Urinary bladder (tissue), 4 donors: ENCODE measurements around the gene QPRT. TPM values are rescaled to one million over a fixed set of nuclear protein-coding genes. Genes with fewer than 3 reads are reported as not detected.
A peak's percentile ranks its signal among the peaks of the same experiment; 100 is the strongest.
"Not testable (repeated sequence)": the region's sequence is repeated elsewhere in the genome, so short reads cannot be mapped to it uniquely, and the experiment has no call there.

ENCODE experiments used
- DNase-seq: peaks from one replicate; pipeline ENCODE4 v3.0.0-alpha.2; 2015; ENCODE audit errors: extremely low spot score
- H3K27ac ChIP-seq: one replicate; pipeline ENCODE4 v1.5.1; 2013; ENCODE audit warnings: low read depth, mild to moderate bottlenecking, moderate library complexity
- H3K36me3 ChIP-seq: one replicate; pipeline ENCODE4 v1.6.1; 2013; ENCODE audit warnings: mild to moderate bottlenecking, moderate library complexity; ENCODE audit not compliant: insufficient read depth
- H3K4me1 ChIP-seq: one replicate; pipeline ENCODE4 v1.6.1; 2013; ENCODE audit warnings: mild to moderate bottlenecking, moderate library complexity; ENCODE audit not compliant: insufficient read depth
- H3K4me3 ChIP-seq: one replicate; pipeline ENCODE4 v1.5.1; 2013; ENCODE audit warnings: low read depth, low read length
- WGBS: extraction: QIAGEN DNeasy Blood & Tissue Kit; methylation state at CpG from one replicate; pipeline ENCODE4 v1.1.7; 2013; 5-methylcytosine and 5-hydroxymethylcytosine counted together
- polyA plus RNA-seq: library from polyadenylated mRNA; stranded (reverse); fragments of 200-250 nt; gene quantifications from one replicate; pipeline ENCODE4 v1.2.3, GENCODE V29; 2013
- total RNA-seq: library from RNA; depleted of rRNA; stranded (reverse); fragments of >200 nt; gene quantifications from one replicate; pipeline ENCODE4 v1.2.3, GENCODE V29; 2014
- donor health status: healthy with polysubstance abuse.
- donor health status: healthy.

The QPRT gene
- total and polyA plus RNA-seq, 2 donors, result 13.8 to 20.0 TPM

DNA sequence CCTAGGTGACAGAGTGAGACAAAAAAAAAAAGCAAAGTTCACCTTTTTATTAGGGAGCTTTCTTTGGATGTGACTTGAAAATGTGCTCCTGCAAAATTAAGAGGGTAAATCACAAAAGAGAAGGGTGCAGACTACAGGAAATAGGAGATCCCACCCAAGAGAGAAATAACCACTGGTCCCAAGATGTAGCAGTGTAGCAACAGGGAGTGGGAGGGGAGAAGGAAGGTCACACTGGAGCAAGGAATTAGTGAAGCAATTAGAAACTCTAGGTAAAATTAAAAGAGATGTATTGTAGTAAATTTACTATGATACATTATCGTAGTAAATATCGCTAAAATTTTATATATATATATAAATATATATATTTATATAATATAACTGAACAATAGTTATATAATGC is 28.2 kb upstream of the QPRT start:
- DNase-seq, result no peak
- no peaks in the 10 kb centered on the region for H3K36me3 ChIP-seq
- H3K4me3 ChIP-seq, result no peak overlapping the region
- no peaks in the 10 kb centered on the region for H3K4me1 ChIP-seq
- H3K27ac ChIP-seq, result no peak overlapping the region
- 95% methylated on average over 2 of the region's 2 CpGs for WGBS

DNA sequence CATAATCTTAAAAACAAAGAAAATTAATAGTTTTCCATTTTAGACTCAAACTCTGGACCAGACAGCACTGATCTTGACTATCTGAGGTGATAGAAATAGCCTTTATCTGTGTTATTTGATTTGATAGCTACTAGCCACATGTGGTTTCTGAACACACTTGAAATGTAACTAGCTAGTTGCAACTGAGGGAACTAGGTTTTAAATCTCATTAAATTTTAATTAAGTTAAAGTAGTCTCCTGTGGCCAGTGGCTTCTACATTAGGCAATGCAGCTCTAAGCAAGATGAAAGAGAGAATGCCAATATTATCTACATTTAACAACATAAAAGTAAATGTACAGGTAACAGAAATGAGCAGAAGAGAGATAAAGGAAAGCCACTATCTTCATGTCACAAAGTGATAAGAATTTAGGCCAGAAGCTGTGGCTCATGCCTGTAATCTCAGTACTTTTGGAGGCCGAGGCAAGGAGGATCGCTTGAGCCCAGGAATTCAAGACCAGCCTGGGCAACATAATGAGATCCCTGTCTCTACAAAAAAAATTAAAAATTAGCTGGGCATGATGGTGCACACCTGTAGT is 27.1 kb upstream of the QPRT start:
- 83% methylated on average over 2 of the region's 2 CpGs for WGBS
- H3K36me3 ChIP-seq, result no peaks in the 10 kb centered on the region
- DNase-seq, result no peak

DNA sequence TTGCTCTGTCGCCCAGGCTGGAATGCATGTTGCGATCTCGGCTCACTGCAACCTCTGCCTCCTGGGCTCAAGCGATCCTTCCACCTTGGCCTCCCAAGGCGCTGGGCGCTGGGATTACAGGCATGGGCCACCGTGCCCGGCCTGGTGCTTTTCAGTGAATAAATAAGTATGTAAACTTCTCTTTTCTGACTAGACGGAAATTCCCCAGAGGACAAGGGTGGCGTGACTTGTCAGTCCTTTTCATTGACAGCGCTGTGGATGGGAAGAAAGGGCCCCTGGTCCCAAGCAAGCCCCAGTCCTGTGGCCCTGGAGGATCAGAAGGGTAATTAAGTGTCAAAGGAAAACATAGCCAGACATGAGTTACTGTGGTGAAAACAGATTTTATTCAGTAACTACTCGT is 25.5 kb upstream of the QPRT start:
- H3K36me3 ChIP-seq, result no peaks in the 10 kb centered on the region
- DNase-seq, result no peak
- no peak overlapping the region for H3K27ac ChIP-seq
- H3K4me1 ChIP-seq, result no peaks in the 10 kb centered on the region
- no peak overlapping the region for H3K4me3 ChIP-seq
- 81% methylated on average over 12 of the region's 12 CpGs for WGBS

More for the DNA sequence above, 27.1 kb upstream of the QPRT start:
- Histone ChIP-seq H3K4me1 (no peaks in the 10 kb centered on the region), H3K4me3 (no peak overlapping the region), H3K27ac (no peak overlapping the region)

DNA sequence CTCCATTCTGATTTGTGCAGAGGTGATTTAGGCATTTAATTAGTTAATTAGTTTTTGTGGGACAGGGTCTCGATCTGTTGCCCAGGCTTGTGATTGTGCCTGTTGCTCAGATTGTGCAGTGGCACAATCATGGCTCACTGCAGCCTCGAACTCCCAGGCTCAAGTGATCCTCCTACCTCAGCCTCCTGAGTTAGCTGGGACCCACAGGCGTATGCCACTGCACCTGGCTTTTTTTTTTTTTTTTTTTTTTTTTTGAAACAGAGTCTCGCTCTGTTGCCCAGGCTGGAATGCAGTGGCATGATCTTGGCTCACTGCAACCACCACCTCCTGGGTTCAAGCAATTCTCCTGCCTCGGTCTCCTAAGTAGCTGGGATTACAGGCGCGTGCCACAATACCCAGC is 25.1 kb upstream of the QPRT start:
- not testable (repeated sequence) for DNase-seq
- 92% methylated on average over 7 of the region's 7 CpGs for WGBS

DNA sequence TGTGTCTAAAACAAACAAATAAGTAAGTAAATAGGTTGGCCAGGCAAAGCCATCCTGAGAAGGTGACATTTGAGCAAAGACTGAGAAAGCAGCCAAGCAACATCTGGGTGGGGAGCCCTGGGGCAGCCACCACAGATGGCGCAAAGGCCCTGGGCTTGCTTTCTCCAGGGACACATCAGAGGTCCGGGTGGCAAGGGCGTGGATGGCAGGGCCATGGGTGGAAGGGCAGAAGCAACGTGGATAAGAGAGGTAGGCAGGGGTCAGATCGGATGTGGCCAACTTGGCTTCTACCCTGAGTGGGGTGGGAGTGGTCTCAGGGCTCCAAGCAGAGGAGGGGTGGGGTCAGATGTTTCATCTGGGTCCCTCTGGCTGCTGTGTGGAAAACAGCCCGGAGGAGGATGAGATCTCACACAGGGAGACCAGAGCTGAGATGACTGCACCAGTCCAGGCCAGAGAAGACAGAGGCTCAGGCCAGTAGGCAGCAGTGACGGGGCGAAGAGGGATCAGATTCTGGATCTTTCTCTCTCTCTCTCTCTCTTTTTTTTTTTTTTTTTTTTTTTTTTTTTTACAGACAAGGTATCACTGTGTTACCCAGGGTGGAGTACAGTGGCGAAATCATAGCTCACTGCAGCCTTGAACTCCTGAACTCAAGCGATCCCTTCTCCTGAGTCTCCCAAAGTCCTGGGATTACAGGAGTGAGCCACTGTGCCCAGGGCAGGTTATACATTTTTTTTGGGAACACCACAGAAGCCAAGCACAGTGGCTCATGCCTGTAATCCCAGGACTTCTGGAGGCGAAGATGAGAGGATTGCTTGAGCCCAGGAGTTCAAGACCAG is 22.1 kb upstream of the QPRT start:
- Histone ChIP-seq H3K36me3 (no peaks in the 10 kb centered on the region), H3K27ac (no peak overlapping the region), H3K4me3 (no peak overlapping the region), H3K4me1 (no peaks in the 10 kb centered on the region)
- DNase-seq, result no peak
- WGBS, result 79% methylated on average over 11 of the region's 11 CpGs

More for the DNA sequence above, 25.1 kb upstream of the QPRT start:
- H3K27ac ChIP-seq, H3K36me3 ChIP-seq, H3K4me1 ChIP-seq, H3K4me3 ChIP-seq: not testable (repeated sequence)

DNA sequence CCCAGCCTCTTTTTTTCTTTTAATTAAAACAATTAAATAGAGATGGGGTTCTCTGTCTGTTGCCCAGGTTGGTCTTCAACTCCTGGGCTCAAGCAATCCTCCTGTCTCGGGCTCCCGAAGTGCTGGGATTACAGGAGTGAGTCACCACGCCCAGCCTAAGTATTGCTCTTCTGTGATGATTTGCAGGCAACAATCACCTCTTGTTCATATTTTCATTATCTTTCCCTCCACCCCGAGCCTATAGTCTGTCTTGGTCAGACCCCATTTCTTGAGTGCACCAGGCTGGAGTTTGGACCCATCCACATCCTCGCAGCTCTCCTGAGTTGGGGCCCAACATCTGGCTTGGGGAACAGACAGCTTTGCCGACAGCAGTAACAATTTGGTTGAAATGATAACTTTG is 20.3 kb upstream of the QPRT start:
- H3K36me3 ChIP-seq, result no peaks in the 10 kb centered on the region
- 79% methylated on average over 6 of the region's 6 CpGs for WGBS

DNA sequence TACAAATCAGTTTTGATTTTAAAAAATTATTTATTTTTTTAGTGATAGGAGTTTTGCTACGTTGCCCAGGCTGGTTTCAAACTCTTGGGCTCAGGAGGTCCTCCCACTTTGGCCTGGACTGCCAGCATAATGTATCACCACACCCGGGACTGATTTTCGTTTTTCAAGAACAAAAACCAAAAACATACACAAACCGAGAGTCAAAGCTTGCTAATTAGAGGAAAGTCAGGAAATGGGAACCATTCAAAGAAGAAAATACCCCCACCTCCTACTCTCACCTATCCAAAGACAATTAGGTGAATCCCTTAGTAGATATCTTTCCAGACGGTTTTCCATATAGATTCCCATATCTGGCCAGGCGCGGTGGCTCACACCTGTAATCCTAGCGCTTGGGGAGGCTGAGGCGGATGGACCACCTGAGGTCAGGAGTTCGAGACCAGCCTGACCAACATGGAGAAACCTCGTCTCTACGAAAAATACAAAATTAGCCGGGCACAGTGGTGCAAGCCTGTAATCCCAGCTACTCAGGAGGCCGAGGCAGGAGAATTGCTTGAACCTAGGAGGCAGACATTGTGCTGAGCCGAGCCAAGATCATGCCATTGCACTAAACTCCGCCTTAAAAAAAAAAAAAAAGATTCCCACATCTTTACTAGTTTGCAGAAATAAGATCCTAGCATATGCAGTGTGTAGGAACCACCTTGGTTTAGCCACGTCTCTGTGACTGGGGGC is 16.8 kb upstream of the QPRT start:
- no peak overlapping the region for H3K4me3 ChIP-seq
- WGBS, result 79% methylated on average over 17 of the region's 17 CpGs
- H3K36me3 ChIP-seq, result no peaks in the 10 kb centered on the region
- DNase-seq, result no peak
- no peak overlapping the region for H3K27ac ChIP-seq
- H3K4me1 ChIP-seq, result no peaks in the 10 kb centered on the region

More for the DNA sequence above, 20.3 kb upstream of the QPRT start:
- DNase-seq, result no peak
- Histone ChIP-seq H3K27ac (no peak overlapping the region), H3K4me3 (no peak overlapping the region), H3K4me1 (no peaks in the 10 kb centered on the region)

DNA sequence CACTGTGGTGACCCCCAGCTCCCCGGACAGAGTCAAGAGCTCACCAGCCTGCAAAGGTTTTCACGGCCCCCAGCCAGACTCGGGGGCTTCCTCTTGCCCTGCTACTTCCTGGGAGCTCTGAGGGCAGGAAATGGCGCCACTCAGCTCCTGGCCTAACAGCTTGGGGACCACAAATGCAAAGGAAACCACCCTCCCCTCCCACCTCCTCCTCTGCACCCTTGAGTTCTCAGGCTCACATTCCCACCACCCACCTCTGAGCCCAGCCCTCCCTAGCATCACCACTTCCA is 16.3 kb upstream of the QPRT start:
- Histone ChIP-seq H3K27ac (no peak overlapping the region), H3K4me3 (peak overlapping the region; percentile 24), H3K4me1 (no peaks in the 10 kb centered on the region), H3K36me3 (no peaks in the 10 kb centered on the region)
- WGBS, result 58% methylated on average over 4 of the region's 4 CpGs
- no peak for DNase-seq

DNA sequence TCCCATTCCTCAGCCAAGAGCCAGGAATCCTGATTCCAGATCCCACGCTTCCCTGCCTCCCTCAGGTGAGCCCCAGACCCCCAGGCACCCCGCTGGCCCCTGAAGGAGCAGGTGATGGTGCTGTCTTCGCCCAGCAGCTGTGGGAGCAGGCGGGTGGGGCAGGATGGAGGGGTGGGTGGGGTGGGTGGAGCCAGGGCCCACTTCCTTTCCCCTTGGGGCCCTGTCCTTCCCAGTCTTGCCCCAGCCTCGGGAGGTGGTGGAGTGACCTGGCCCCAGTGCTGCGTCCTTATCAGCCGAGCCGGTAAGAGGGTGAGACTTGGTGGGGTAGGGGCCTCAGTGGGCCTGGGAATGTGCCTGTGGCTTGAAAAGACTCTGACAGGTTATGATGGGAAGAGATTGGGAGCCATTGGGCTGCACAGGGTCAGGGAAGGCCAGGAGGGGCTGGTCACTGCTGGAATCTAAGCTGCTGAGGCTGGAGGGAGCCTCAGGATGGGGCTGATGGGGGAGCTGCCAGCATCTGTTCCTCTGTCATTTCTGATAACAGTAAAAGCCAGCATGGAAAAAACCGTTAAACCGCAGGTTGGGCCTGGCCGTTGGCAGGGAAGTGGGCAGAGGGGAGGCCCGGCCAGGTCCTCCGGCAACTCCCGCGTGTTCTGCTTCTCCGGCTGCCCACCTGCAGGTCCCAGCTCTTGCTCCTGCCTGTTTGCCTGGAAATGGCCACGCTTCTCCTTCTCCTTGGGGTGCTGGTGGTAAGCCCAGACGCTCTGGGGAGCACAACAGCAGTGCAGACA is 15.8 kb upstream of the QPRT start, which contains the start of gene SPN:
TSS of gene SPN (plus strand) at position 232 of the 791 bp plus-strand sequence. CDS start at position 714, 482 bp downstream.
- Histone ChIP-seq H3K4me3 (peak within 1 kb of the TSS; percentile 24), H3K4me1 (no peaks in the 10 kb centered on the region), H3K36me3 (no peaks in the 10 kb centered on the region), H3K27ac (no peak within 1 kb of the TSS)
- WGBS, result 75% methylated on average over 18 of the region's 18 CpGs
- DNase-seq, result no peak

DNA sequence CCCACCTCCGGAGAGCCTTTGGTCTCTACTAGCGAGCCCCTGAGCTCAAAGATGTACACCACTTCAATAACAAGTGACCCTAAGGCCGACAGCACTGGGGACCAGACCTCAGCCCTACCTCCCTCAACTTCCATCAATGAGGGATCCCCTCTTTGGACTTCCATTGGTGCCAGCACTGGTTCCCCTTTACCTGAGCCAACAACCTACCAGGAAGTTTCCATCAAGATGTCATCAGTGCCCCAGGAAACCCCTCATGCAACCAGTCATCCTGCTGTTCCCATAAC is 15.2 kb upstream of the QPRT start:
- DNase-seq, result no peak
- no peak overlapping the region for H3K27ac ChIP-seq
- H3K4me3 ChIP-seq, result no peak overlapping the region
- WGBS, result 84% methylated on average over 3 of the region's 3 CpGs
- H3K36me3 ChIP-seq, result no peaks in the 10 kb centered on the region
- H3K4me1 ChIP-seq, result no peaks in the 10 kb centered on the region

DNA sequence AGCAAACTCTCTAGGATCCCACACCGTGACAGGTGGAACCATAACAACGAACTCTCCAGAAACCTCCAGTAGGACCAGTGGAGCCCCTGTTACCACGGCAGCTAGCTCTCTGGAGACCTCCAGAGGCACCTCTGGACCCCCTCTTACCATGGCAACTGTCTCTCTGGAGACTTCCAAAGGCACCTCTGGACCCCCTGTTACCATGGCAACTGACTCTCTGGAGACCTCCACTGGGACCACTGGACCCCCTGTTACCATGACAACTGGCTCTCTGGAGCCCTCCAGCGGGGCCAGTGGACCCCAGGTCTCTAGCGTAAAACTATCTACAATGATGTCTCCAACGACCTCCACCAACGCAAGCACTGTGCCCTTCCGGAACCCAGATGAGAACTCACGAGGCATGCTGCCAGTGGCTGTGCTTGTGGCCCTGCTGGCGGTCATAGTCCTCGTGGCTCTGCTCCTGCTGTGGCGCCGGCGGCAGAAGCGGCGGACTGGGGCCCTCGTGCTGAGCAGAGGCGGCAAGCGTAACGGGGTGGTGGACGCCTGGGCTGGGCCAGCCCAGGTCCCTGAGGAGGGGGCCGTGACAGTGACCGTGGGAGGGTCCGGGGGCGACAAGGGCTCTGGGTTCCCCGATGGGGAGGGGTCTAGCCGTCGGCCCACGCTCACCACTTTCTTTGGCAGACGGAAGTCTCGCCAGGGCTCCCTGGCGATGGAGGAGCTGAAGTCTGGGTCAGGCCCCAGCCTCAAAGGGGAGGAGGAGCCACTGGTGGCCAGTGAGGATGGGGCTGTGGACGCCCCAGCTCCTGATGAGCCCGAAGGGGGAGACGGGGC is 14.7 kb upstream of the QPRT start:
- 85% methylated on average over 35 of the region's 35 CpGs for WGBS
- Histone ChIP-seq H3K27ac (no peak overlapping the region), H3K36me3 (no peaks in the 10 kb centered on the region), H3K4me1 (no peaks in the 10 kb centered on the region), H3K4me3 (peak overlapping the region; percentile 8)
- DNase-seq, result no peak

DNA sequence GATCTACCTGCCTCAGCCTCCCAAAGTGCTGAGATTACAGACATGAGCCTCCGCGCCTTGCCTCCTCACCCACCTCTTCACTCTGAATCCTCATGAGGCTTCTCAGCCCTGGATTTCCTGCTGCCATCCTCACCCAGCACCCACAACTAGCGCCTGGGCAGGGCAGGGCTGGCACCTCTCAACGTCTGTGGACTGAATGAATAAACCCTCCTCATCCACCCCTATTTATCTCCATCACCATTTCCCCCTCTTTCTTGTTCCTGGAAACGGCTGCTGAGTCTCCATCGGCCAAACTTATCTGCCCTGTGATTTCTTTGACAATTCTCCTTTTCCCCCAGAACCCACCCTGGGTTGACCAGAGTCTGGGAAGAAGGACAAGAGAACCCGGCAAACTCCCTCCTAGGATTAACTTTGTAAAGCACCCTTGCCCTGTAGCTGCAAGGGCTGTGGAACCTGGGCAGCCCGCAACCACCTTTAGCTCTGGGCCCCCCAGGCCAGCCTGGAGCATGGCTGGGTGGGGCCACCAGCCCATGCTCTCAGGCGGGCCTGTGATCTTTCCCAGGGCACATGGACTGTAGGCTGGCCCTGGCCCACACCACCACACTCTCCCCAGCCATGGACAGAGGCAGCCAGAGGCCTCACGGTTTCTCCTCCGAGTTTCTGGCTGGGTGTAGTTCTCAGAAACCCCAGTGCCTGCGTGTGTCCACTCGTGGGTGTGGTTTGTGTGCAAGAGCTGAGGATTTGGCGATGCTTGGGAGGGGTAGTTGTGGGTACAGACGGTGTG is 13.5 kb upstream of the QPRT start:
- WGBS, result 73% methylated on average over 15 of the region's 15 CpGs
- no peak for DNase-seq
- Histone ChIP-seq H3K36me3 (no peaks in the 10 kb centered on the region), H3K4me3 (no peak overlapping the region), H3K27ac (no peak overlapping the region), H3K4me1 (no peaks in the 10 kb centered on the region)
